Adrenal gland (tissue), 5 donors: ENCODE data around the gene STARD13.

Experiments used
- POLR2A ChIP-seq, 2 donors: fragments of 450-650 bp; IDR thresholded peaks; one replicate each; pipeline ENCODE4 v1.6.1; 2017; ENCODE audit warnings: antibody characterized with exemption in 2 of 2, mild to moderate bottlenecking in 2 of 2, moderate library complexity in 1 of 2
- TF ChIP-seq, protein P1 (sequence below), 6 experiments: fragments of 450-650 bp in 4 of 6; fragments of 200-600 bp in 2 of 6; sonication (generic) in 1 of 6; IDR thresholded peaks; 1 replicate in 5 of 6; 2 replicates in 1 of 6; pipeline versions ENCODE4 v1.5.1 to v1.8.0; 2016 to 2021; ENCODE audit warnings: antibody characterized with exemption in 6 of 6, mild to moderate bottlenecking in 2 of 6, moderate library complexity in 1 of 6
- donor health status: DM: no; HTN: no; CAD: no.

DNA sequence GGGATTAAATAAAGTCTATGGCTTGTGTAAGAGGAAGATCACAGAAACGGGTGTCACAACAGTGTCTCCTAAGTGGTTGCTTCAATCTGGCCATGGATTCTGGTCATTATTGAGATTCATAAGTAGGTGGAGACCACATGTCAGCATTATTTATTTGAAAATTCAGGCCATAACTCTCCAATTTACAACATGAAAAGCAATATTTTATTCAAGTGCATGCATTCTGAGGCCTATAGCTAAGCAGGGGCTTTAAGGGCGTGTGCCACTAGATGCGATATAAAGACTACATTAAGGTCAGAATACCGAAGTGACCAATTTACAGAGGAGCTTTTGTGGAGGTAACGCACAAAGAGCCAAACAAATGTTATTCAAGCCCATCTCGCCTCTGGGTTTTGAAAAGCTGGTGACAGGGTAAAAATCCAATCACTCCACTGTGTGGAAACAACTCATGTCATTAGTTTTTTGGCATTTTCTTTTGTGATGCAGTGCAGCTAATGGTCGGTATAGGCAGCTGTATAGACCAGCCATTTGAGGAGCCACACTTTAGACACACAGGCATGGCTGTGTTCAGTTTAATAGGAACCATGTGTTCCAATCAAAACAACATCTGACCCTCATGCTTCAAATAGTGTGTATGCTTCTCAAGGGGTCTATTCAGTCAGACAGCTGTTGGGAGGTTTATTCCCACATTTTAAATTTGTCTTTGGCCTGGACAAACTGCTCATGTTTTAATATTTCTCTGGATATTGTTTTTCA, 145.6 kb downstream of the STARD13 start:
- TF ChIP-seq, protein P1, sequence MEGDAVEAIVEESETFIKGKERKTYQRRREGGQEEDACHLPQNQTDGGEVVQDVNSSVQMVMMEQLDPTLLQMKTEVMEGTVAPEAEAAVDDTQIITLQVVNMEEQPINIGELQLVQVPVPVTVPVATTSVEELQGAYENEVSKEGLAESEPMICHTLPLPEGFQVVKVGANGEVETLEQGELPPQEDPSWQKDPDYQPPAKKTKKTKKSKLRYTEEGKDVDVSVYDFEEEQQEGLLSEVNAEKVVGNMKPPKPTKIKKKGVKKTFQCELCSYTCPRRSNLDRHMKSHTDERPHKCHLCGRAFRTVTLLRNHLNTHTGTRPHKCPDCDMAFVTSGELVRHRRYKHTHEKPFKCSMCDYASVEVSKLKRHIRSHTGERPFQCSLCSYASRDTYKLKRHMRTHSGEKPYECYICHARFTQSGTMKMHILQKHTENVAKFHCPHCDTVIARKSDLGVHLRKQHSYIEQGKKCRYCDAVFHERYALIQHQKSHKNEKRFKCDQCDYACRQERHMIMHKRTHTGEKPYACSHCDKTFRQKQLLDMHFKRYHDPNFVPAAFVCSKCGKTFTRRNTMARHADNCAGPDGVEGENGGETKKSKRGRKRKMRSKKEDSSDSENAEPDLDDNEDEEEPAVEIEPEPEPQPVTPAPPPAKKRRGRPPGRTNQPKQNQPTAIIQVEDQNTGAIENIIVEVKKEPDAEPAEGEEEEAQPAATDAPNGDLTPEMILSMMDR (IDR thresholded peaks at IDR 0.05): no peak
- TF ChIP-seq POLR2A (IDR thresholded peaks at IDR 0.05): no peak
